Measurements from ENCODE around the gene EMC6.

- TF ChIP-seq, protein P1, sequence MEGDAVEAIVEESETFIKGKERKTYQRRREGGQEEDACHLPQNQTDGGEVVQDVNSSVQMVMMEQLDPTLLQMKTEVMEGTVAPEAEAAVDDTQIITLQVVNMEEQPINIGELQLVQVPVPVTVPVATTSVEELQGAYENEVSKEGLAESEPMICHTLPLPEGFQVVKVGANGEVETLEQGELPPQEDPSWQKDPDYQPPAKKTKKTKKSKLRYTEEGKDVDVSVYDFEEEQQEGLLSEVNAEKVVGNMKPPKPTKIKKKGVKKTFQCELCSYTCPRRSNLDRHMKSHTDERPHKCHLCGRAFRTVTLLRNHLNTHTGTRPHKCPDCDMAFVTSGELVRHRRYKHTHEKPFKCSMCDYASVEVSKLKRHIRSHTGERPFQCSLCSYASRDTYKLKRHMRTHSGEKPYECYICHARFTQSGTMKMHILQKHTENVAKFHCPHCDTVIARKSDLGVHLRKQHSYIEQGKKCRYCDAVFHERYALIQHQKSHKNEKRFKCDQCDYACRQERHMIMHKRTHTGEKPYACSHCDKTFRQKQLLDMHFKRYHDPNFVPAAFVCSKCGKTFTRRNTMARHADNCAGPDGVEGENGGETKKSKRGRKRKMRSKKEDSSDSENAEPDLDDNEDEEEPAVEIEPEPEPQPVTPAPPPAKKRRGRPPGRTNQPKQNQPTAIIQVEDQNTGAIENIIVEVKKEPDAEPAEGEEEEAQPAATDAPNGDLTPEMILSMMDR (IDR thresholded peaks at IDR 0.05) = no peak
- no peak for TF ChIP-seq EP300 (IDR thresholded peaks at IDR 0.05)
Measured at GRCh38 chr17:3719265-3719664, 50.7 kb downstream of the EMC6 start.
